Calu3 (cell line): Measurements from ENCODE around the gene TRIM46. TPM values are rescaled to one million over a fixed set of nuclear protein-coding genes. Genes with fewer than 3 reads are reported as not detected.

Source experiments
- BruUV-seq: library from RNA; stranded (reverse); fragments of 400-500 nt; replicated peaks from 2 replicates; lab custom pipeline; 2021; lab: Mats Ljungman, UMichigan
- CTCF ChIA-PET: fragments of 300-600 bp; sonication (Branson Sonifier 250); formaldehyde crosslinking; loops from one replicate; lab custom pipeline; 2022; ENCODE audit warnings: antibody characterized with exemption; lab: Charles Lee
- DNase-seq: peaks from one replicate; pipeline ENCODE4 v3.0.0; 2022
- H3K27ac Mint-ChIP-seq: one replicate; pipeline ENCODE4 v1.8.0; 2022; ENCODE audit warnings: mixed read lengths; ENCODE audit not compliant: unreplicated experiment
- H3K27me3 Mint-ChIP-seq: one replicate; pipeline ENCODE4 v1.8.0; 2022; ENCODE audit warnings: mixed read lengths; ENCODE audit not compliant: unreplicated experiment
- H3K36me3 Mint-ChIP-seq: one replicate; pipeline ENCODE4 v1.8.0; 2022; ENCODE audit warnings: mild to moderate bottlenecking, moderate library complexity, mixed read lengths; ENCODE audit not compliant: insufficient read depth, unreplicated experiment
- H3K4me1 Mint-ChIP-seq: one replicate; pipeline ENCODE4 v1.8.0; 2022; ENCODE audit warnings: mild to moderate bottlenecking, low read depth, mixed read lengths; ENCODE audit not compliant: unreplicated experiment
- H3K4me3 Mint-ChIP-seq: one replicate; pipeline ENCODE4 v1.8.0; 2022; ENCODE audit warnings: mild to moderate bottlenecking, low read depth, moderate library complexity, mixed read lengths; ENCODE audit not compliant: unreplicated experiment
- H3K9me3 Mint-ChIP-seq: one replicate; pipeline ENCODE4 v1.8.0; 2022; ENCODE audit warnings: low read depth, mixed read lengths; ENCODE audit not compliant: unreplicated experiment
- intact Hi-C: fragments of 100-400 bp; cut with micrococcal nuclease; formaldehyde crosslinking; loops from one replicate; pipeline ENCODE4 v1.10.0; 2022; ENCODE audit not compliant: unreplicated experiment
- total RNA-seq: library from RNA; stranded (reverse); gene quantifications from 2 replicates; pipeline ENCODE4 v1.2.3, GENCODE V29; 2022
- TF ChIP-seq, protein P1 (sequence below): fragments of 200-600 bp; IDR thresholded peaks from one replicate; pipeline ENCODE4 v1.8.0; 2022; ENCODE audit warnings: antibody characterized with exemption; ENCODE audit not compliant: unreplicated experiment

Gene TRIM46
- total RNA-seq, 1 experiment from 2014 or later: 1.1 TPM

DNA sequence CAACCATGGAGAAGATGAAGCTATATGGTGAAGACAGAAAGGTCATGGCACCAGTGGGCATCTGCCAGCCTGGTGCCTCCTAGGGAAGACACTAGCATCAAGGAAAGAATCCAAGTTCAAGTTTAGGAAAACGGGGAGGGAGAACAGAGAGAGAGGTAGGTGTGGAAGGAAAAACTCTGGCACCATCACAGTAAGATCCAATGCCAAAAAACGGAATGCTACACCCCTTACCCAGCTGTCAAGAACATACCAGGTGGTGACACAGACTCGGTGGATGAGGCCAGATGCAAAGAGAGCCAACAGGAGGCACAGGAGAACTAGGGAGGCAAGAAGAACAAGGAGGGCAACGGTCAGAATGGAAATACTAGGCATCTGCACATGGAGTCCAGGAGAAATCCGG lies 4.1 kb upstream of the TRIM46 start:
- Mint-ChIP-seq H3K27ac (no peak overlapping the region), H3K4me1 (peaks cover 25% of the 10 kb centered on the region), H3K27me3 (peaks cover 13% of the 10 kb centered on the region), H3K4me3 (no peak overlapping the region), H3K9me3 (no peaks in the 10 kb centered on the region), H3K36me3 (peaks cover 50% of the 10 kb centered on the region)
- CTCF ChIA-PET: interaction anchor here (0.7 to 3.5 kb wide), 3 partner anchors 53 to 569 kb away, joined by 4 to 68 read pairs (median 10); no protein-coding TSS in a partner anchor
- no TSS peak for BruUV-seq
- intact Hi-C loops: loop anchor here (5.0 kb wide), 1 partner anchor 42 kb away; the partner anchor contains the start of gene EFNA1
- TF ChIP-seq, protein P1, sequence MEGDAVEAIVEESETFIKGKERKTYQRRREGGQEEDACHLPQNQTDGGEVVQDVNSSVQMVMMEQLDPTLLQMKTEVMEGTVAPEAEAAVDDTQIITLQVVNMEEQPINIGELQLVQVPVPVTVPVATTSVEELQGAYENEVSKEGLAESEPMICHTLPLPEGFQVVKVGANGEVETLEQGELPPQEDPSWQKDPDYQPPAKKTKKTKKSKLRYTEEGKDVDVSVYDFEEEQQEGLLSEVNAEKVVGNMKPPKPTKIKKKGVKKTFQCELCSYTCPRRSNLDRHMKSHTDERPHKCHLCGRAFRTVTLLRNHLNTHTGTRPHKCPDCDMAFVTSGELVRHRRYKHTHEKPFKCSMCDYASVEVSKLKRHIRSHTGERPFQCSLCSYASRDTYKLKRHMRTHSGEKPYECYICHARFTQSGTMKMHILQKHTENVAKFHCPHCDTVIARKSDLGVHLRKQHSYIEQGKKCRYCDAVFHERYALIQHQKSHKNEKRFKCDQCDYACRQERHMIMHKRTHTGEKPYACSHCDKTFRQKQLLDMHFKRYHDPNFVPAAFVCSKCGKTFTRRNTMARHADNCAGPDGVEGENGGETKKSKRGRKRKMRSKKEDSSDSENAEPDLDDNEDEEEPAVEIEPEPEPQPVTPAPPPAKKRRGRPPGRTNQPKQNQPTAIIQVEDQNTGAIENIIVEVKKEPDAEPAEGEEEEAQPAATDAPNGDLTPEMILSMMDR: no peak
- no peak for DNase-seq

GRCh38 chr1:155170101-155170785 lies 3.4 kb upstream of the TRIM46 start:
- CTCF ChIA-PET: interaction anchor here (0.7 to 3.5 kb wide), 4 partner anchors 45 to 569 kb away, joined by 3 to 68 read pairs (median 7); no protein-coding TSS in a partner anchor
- peaks cover 20% of the 10 kb centered on the region for H3K27me3 Mint-ChIP-seq
- H3K4me1 Mint-ChIP-seq: peaks cover 25% of the 10 kb centered on the region
- peaks cover 50% of the 10 kb centered on the region for H3K36me3 Mint-ChIP-seq
- no peak for DNase-seq
- H3K4me3 Mint-ChIP-seq: no peak overlapping the region
- TF ChIP-seq, protein P1: no peak
- intact Hi-C loops: no loop called here
- no peak overlapping the region for H3K27ac Mint-ChIP-seq
- BruUV-seq: TSS peak; percentile 7
- no peaks in the 10 kb centered on the region for H3K9me3 Mint-ChIP-seq

- H3K4me3 Mint-ChIP-seq: no peak overlapping the region
- H3K9me3 Mint-ChIP-seq: no peaks in the 10 kb centered on the region
- TF ChIP-seq, protein P1: no peak
- peaks cover 25% of the 10 kb centered on the region for H3K4me1 Mint-ChIP-seq
- intact Hi-C loops: no loop called here
- no peak overlapping the region for H3K27ac Mint-ChIP-seq
- no TSS peak for BruUV-seq
- DNase-seq: no peak
- CTCF ChIA-PET: interaction anchor here (0.7 kb wide), 3 partner anchors 46 to 79 kb away, joined by 3 to 4 read pairs (median 3); no protein-coding TSS in a partner anchor
- H3K36me3 Mint-ChIP-seq: peaks cover 50% of the 10 kb centered on the region
- peaks cover 21% of the 10 kb centered on the region for H3K27me3 Mint-ChIP-seq
Measured at GRCh38 chr1:155170806-155171205, 2.8 kb upstream of the TRIM46 start.

DNA sequence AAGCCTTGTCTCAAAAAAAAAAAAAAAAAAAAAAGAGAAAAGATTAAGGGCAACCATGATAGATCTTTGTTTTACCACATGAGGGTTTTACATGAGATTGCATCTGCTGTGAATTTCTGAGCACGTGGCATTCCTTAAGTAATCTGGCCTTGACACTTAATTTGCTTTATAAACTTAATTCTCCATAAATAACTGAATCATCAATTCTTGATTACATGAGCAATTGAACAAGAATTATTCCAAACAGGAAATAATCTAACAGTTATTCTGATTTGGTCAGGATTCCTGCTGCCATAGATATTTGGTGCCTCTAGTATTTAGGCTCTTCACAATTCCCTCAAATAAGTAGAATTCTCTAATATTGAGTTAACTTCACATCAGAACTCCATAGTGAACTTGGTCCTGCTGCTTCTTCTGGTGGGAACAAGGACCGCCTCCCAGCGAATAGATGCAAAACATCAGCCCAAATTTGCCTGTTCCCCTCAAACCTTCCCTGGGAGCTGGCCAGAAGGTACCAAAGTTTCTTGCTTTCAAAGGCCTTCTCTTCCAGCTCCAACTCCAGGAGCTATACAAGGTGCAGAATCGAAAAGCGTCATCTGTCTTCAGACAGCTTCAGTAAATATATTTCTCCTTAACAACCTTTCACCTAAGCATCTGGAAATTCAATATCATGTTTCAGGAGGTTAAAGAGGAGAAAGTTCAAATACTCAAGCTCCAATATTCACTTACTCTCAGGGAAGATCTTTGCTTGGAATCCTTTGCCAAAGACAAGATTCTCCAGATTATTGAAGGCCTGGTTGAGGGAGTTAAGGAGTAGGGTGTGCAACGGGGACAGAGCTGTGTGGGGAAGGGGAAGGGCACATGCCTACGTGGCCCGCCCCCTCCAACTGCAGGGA lies 1.6 kb upstream of the TRIM46 start:
- H3K9me3 Mint-ChIP-seq: no peaks in the 10 kb centered on the region
- no TSS peak for BruUV-seq
- intact Hi-C loops: no loop called here
- peak overlapping the region; percentile 96 for H3K4me3 Mint-ChIP-seq
- H3K4me1 Mint-ChIP-seq: peaks cover 37% of the 10 kb centered on the region
- peaks cover 50% of the 10 kb centered on the region for H3K36me3 Mint-ChIP-seq
- H3K27ac Mint-ChIP-seq: peak overlapping the region; percentile 83
- CTCF ChIA-PET: interaction anchor here (0.7 to 3.8 kb wide), 20 partner anchors 14 to 720 kb away, joined by 3 to 32 read pairs (median 4); partner anchors contain the start of genes ADAM15, DPM3, PMVK and PYGO2
- DNase-seq: no peak
- peaks cover 21% of the 10 kb centered on the region for H3K27me3 Mint-ChIP-seq
- TF ChIP-seq, protein P1: no peak
